Measurements from ENCODE around the gene HTR2C.
"Not testable (repeated sequence)": the region's sequence is repeated elsewhere in the genome, so short reads cannot be mapped to it uniquely, and the experiment has no call there.

The HTR2C gene

DNA sequence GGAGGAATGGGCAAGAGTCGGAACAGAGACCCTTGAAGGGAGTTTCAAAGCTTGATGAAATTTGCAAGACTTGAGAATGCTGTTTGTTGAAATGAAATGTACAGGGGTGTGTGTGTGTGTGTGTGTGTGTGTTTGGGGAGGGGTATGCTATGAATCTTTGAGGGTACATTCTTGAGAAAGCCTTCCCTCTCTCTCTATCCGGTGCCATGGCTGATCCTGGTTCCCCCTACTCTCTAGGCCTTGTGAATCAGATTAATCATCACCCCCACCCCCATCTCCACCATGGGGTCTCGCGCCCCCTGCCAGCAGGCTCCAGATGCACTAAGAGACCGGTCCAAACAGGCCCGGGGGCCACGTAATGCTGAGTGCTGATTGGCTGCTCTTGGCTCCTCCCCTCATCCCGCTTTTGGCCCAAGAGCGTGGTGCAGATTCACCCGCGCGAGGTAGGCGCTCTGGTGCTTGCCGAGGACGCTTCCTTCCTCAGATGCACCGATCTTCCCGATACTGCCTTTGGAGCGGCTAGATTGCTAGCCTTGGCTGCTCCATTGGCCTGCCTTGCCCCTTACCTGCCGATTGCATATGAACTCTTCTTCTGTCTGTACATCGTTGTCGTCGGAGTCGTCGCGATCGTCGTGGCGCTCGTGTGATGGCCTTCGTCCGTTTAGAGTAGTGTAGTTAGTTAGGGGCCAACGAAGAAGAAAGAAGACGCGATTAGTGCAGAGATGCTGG, at the start of gene HTR2C:
Gene HTR2C (plus strand): TSS at position 441 of the 729 bp plus-strand sequence. CDS start 142,851 bp downstream, outside the sequence.
- no peak for DNase-seq

GRCh38 chrX:114580336-114580735, 3.5 kb upstream of the HTR2C start:
- no peak for DNase-seq

DNA sequence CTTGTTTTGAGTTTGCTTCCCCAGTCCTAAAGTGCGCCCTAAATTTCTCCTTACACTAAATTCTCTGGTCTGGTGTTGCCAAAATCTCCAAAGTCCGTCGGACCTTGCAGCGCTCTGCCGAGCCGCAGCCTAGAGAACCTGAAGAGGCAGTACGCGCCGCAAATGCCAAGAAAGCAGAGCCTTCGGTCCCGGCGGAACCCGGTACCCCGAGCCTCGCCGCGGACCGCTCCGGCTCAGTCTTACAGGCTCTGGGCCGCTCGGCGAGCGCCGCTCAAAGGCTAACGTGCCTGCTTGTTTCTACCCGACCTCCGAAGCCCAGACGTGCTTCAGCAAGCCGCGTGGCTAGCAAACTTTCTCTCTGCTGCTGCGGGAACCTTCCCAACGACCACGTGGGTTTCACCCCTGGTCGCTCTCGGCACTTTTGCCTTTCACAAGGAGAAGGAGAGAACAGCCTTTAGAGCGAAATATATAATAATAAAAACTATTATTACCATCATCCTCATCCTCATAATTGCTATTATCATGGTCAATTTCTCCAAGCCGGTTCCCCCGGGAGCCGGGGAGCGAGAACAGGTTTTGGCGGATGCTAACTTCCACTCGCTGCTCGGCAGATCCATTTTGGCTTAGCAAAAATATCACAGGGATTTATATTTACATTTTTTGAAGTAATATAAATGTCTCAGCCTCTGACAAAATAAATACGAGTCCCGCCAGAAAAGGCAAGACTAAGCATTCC, 2.2 kb upstream of the HTR2C start:
- DNase-seq, result no peak

- DNase-seq, result no peak
Observed at GRCh38 chrX:114582264-114582632, 1.6 kb upstream of the HTR2C start.

DNA sequence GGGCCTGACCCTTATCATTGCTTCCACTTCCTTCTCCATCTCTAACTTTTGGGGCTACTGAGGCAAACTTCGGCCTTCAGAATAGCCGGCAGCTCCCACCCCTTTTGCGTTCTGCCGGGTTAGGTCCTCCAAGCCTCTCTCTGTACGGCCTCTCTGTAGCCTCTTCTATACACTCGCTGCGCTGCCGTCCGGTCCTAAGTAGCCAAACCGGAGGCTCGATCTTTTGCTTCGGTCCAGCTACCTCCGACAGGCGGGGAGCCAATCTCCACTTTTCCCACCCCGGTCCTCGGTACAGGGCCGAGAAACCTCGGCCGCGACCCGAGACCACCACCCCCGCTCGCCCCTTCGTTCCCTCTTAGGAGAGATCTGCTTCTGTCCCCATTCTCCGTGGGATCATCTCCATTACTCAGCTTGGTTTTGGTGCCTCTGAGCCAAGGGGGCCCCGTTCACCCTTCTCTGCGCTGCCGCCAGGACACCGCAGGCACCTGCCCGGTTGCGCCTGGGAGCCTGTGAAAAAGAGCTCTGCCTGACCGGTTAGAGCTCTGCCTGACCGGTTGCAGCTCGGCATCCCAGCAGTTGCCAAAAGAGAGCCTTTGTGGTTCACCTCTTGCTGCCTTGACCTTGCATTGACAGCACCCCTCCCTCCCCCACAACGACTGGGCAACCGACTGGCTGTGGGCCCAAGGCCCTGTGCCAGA, 1.0 kb upstream of the HTR2C start:
- no peak for DNase-seq

DNA sequence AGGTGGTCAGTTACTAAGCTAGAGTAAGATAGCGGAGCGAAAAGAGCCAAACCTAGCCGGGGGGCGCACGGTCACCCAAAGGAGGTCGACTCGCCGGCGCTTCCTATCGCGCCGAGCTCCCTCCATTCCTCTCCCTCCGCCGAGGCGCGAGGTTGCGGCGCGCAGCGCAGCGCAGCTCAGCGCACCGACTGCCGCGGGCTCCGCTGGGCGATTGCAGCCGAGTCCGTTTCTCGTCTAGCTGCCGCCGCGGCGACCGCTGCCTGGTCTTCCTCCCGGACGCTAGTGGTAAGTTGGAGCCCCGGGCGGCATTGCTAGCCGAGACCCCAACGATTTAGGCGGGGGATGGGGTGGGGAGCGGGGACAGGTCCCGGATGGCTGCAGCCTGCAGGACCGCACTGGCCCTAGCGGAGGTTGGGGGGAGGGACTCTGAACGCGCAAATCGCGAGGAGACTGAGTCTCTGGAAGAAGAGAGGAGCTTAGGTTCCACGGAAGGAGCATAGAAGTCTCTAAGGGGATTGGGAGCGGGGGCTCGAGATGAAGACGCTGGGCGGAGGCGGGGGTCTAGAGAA, 573 bp downstream of the HTR2C start:
- no peak for DNase-seq

GRCh38 chrX:114584983-114585842, 1.3 kb downstream of the HTR2C start:
- no peak for DNase-seq

GRCh38 chrX:114591121-114591520, 7.2 kb downstream of the HTR2C start:
- DNase-seq, result no peak

GRCh38 chrX:114599305-114599704, 15.4 kb downstream of the HTR2C start:
- DNase-seq, result no peak

- DNase-seq, result no peak
Observed at GRCh38 chrX:114599911-114600310, 16.0 kb downstream of the HTR2C start.

DNA sequence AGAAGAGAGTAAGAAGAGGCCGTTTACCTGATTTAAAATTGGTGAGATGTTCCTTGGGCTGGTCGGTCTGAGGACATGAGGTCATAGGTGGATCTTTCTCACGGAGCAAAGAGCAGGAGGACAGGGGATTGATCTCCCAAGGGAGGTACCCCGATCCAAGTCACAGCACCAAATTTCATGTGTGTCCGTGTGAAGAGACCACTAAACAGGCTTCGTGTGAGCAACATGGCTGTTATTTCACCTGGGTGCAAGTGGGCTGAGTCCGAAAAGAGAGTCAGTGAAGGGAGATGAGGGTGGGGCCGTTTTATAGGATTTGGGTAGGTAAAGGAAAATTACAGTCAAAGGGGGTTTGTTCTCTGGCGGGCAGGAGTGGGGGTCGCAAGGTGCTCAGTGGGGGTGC, 22.7 kb downstream of the HTR2C start:
- DNase-seq, result not testable (repeated sequence)

DNA sequence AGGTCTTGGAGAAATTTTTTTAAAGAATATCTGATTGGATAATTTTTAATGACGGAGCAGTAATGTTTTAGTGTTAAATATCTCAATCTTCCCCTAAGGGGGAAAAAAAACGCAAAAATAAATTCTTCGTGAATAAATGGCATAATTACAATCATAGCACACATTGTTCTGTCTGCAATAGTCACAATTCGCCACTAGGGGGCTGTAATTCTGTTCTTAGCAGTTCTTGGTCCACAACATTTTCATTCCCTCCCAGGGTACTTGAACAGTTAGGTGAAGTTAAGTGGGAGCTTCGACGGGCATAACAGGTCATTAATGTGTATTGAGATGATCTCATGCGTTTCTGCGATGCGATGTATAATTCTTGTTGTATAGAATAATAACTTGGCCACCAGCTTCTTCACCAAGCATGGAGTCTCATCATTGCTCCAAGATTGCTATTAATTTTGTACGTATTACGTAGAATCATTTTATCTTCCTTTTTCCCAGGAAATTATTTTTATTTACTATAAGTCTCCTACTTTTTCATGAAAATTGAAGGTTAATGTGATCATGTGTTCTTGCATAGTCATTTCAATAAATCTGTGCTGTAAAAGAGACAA, 27.2 kb downstream of the HTR2C start:
- no peak for DNase-seq

DNA sequence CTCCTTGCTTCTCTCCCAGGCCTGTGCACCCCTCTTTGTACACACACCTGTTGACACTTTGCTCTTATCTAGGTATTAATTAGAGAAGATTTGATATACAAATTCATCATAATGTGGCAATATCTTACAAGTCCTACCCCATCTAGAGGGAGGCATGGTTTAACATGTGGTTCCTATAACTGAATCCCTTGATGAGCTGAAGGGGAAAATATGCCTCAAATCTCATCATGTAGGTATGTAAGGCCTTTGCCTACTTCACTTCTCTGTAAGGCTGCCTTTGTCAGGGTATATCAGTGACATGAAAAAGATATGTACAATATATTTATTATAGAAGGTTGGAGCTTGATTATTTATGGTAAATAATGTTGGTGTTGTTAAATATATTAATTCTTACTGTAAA, 31.9 kb downstream of the HTR2C start:
- DNase-seq, result no peak

DNA sequence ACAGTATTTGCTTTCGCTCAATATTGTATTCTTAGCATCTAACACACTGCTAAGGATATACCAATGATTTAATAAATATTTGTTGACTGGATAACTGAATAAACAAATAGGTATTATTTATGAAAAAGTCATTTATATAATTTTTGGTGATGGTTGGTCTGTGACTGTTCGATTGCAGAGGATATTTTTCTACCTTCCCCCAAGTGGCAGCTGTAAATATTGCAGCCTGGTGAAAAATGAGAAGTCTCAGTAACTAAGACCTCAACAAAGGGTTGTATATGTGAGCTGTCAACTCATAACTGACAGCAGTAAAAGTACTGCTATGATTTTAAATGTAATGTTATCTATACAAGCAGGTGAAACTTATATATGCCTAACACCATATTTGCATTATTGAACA, 36.0 kb downstream of the HTR2C start:
- DNase-seq, result no peak

DNA sequence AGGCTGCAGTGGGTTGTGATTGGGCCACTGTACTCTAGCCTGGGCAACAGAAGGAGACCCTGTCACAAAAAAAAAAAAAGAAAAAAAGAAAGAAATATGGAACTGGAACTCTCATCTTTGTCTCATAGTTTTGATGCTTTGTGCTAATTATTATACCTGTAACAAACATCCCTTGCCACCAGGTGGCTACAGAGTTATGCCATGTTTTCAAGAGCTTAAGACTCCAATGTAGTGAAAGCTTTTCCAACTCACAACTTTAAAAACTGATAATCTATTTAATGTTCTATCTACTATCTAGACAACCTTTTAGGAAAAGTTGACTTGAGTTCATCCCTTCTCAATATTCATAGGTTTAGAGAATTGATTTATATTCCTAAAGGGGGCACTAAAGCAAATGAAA, 42.4 kb downstream of the HTR2C start:
- no peak for DNase-seq

GRCh38 chrX:114635986-114636385, 52.1 kb downstream of the HTR2C start:
- DNase-seq, result no peak

DNA sequence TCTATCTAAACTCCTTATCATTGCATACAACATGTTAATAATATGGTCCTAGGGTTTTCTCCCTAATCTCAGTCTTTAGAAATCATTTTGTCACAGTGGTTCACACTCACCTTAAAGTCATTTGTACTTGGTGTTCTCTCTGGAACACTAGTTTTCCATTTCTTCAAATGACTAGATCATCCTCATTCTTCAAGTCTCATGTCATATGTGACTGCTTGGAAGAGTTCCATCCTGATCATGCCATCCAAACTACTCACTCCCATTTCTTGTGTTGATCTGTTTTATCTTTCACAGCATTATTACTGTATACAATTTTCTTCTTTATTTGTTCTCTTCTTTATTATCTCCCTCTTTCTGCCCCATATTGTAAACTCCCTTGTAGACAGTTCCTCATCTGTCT, 66.5 kb downstream of the HTR2C start:
- DNase-seq, result no peak

DNA sequence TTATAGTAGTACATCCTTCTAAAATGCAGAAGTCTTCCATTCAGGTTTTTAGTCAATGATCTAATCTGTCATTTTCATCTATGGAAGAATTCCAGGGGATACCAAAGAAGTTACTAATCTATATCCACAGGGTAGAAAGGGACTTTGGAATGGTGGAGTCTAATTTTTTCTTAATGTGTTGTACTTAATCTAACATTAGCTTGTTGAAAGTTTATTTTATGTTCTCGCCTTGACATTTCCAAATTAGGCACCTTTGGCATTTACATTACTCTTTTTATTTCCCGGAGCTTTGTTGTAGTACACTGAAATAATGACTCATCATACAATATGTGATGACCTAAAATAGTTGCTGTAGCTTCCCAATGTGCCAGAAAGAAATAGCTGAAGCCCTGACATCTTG, 91.5 kb downstream of the HTR2C start:
- no peak for DNase-seq

DNA sequence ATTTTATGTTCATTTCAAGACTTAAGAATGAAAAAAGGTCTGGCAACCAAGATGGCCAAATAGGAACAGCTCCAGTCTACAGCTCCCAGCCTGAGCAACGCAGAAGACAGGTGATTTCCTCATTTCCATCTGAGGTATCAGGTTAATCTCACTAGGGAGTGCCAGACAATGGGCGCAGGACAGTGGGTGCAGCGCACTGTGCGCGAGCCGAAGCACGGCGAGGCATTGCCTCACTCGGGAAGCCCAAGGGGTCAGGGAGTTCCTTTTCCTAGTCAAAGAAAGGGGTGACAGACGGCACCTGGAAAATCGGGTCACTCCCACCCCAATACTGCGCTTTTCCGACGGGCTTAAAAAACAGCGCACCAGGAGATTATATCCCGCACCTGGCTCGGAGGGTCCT, 116.6 kb downstream of the HTR2C start:
- not testable (repeated sequence) for DNase-seq

- no peak for DNase-seq
Observed at GRCh38 chrX:114709406-114709805, 125.5 kb downstream of the HTR2C start.

GRCh38 chrX:114710571-114710970, 126.7 kb downstream of the HTR2C start:
- DNase-seq, result no peak

- DNase-seq, result no peak
Observed at GRCh38 chrX:114712466-114712865, 128.6 kb downstream of the HTR2C start.
